Dedifferentiated amniotic fluid mesenchymal stem cell (primary cell): ENCODE data around the gene PRKCG.

Source experiments
- DNase-seq: peaks from one replicate; pipeline ENCODE4 v3.0.0-alpha.2; 2016; ENCODE audit errors: extremely low spot score

PRKCG gene

GRCh38 chr19:53872762-53873161 lies 9.2 kb upstream of the PRKCG start:
- DNase-seq: no peak

- no peak for DNase-seq
Observed at GRCh38 chr19:53873773-53874605, 8.0 kb upstream of the PRKCG start.

- DNase-seq: no peak
Observed at GRCh38 chr19:53874606-53874990, 7.4 kb upstream of the PRKCG start.

- no peak for DNase-seq
Observed at GRCh38 chr19:53875602-53876325, 6.2 kb upstream of the PRKCG start.

GRCh38 chr19:53876651-53877224 lies 5.3 kb upstream of the PRKCG start:
- DNase-seq: no peak

GRCh38 chr19:53877361-53877766 lies 4.6 kb upstream of the PRKCG start:
- DNase-seq: no peak

GRCh38 chr19:53878776-53879139 lies 3.2 kb upstream of the PRKCG start:
- no peak for DNase-seq

GRCh38 chr19:53879140-53880081 lies 2.6 kb upstream of the PRKCG start:
- DNase-seq: peak; percentile 75

GRCh38 chr19:53880711-53881481 lies 1.1 kb upstream of the PRKCG start:
- no peak for DNase-seq

- no peak for DNase-seq
Observed at GRCh38 chr19:53882391-53883050, 524 bp downstream of the PRKCG start.

GRCh38 chr19:53883231-53883661 lies 1.2 kb downstream of the PRKCG start:
- DNase-seq: no peak

GRCh38 chr19:53883741-53884140 lies 1.7 kb downstream of the PRKCG start:
- DNase-seq: no peak

GRCh38 chr19:53884256-53884655 lies 2.3 kb downstream of the PRKCG start:
- DNase-seq: no peak

- DNase-seq: no peak
Observed at GRCh38 chr19:53885036-53885435, 3.0 kb downstream of the PRKCG start.

- no peak for DNase-seq
Observed at GRCh38 chr19:53892301-53892980, 10.4 kb downstream of the PRKCG start.

GRCh38 chr19:53892981-53893325 lies 11.0 kb downstream of the PRKCG start:
- DNase-seq: no peak

GRCh38 chr19:53894707-53895106 lies 12.7 kb downstream of the PRKCG start:
- DNase-seq: no peak

GRCh38 chr19:53896682-53897081 lies 14.7 kb downstream of the PRKCG start:
- no peak for DNase-seq

GRCh38 chr19:53897459-53897858 lies 15.5 kb downstream of the PRKCG start:
- DNase-seq: no peak

GRCh38 chr19:53898166-53898565 lies 16.2 kb downstream of the PRKCG start:
- DNase-seq: no peak
